Breast epithelium (tissue), 3 donors: ENCODE measurements around the gene RHBDL2.

ENCODE experiments used
- CTCF ChIP-seq, 3 donors: fragments of 450-650 bp; IDR thresholded peaks; one replicate each; pipeline ENCODE4 v1.5.1; 2016 to 2017; ENCODE audit warnings: antibody characterized with exemption in 3 of 3, mild to moderate bottlenecking in 3 of 3, moderate library complexity in 3 of 3
- POLR2A ChIP-seq: fragments of 450-650 bp; IDR thresholded peaks from one replicate; pipeline ENCODE4 v1.6.1; 2016; ENCODE audit warnings: antibody characterized with exemption, mild to moderate bottlenecking, moderate library complexity
- POLR2AphosphoS5 ChIP-seq, 3 donors: sonication (generic); formaldehyde crosslinking; IDR thresholded peaks; one replicate each; pipeline ENCODE4 v1.6.1; 2017; ENCODE audit warnings: antibody characterized with exemption in 3 of 3

- TF ChIP-seq POLR2A (no peak), CTCF (IDR thresholded peaks at IDR 0.05) (no peak), POLR2AphosphoS5 (IDR thresholded peaks at IDR 0.05) (no peak)
These were observed 12.2 kb downstream of the RHBDL2 start for GRCh38 chr1:38929476-38929875.
